Testis (tissue), 3 donors: ENCODE measurements around the gene PTRH1. TPM values are rescaled to one million over a fixed set of nuclear protein-coding genes. Genes with fewer than 3 reads are reported as not detected.

Source experiments
- DNase-seq: peaks from one replicate; pipeline ENCODE4 v3.0.0-alpha.2; 2019
- H3K27ac ChIP-seq, 2 donors: fragments of 200-600 bp; sonication (generic); one replicate each; pipeline ENCODE4 v1.5.1; 2019
- H3K27me3 ChIP-seq: fragments of 200-600 bp; sonication (generic); one replicate; pipeline ENCODE4 v1.5.1; 2019
- H3K36me3 ChIP-seq: fragments of 200-600 bp; sonication (generic); one replicate; pipeline ENCODE4 v1.5.1; 2017; ENCODE audit warnings: low read depth; ENCODE audit errors: missing control alignments
- H3K4me1 ChIP-seq: fragments of 200-600 bp; sonication (generic); one replicate; pipeline ENCODE4 v1.5.1; 2019
- H3K4me3 ChIP-seq, 2 donors: fragments of 200-600 bp; sonication (generic); one replicate each; pipeline ENCODE4 v1.5.1; 2017 to 2019
- H3K9me3 ChIP-seq: fragments of 200-600 bp; sonication (generic); one replicate; pipeline ENCODE4 v1.5.1; 2017
- POLR2A ChIP-seq: fragments of 450-650 bp; IDR thresholded peaks from one replicate; pipeline ENCODE4 v1.6.1; 2017; ENCODE audit warnings: antibody characterized with exemption, mild to moderate bottlenecking, moderate library complexity
- WGBS, 2 donors: methylation state at CpG; one replicate each; pipeline ENCODE4 v1.1.5; 2018; 5-methylcytosine and 5-hydroxymethylcytosine counted together
- intact Hi-C: fragments of 100-400 bp; cut with DNase I; formaldehyde crosslinking; loops from one replicate; pipeline ENCODE4 v1.15.1; 2023; ENCODE audit warnings: low total_unique reads
- polyA plus RNA-seq: library from polyadenylated mRNA; stranded (reverse); fragments of 350-450 nt; fragmentation: Illumina TruSeq; extraction: RNeasy Lipid Tissue Mini Kit (QIAGEN cat#74804); gene quantifications from one replicate; pipeline ENCODE4 v1.2.3, GENCODE V29; 2014; ENCODE audit warnings: low read depth, low replicate concordance; ENCODE audit not compliant: insufficient read depth
- total RNA-seq, 2 donors: library from RNA; depleted of rRNA; stranded (reverse); fragments of >200 nt; gene quantifications; one replicate each; pipeline ENCODE4 v1.2.3, GENCODE V29; 2016
- TF ChIP-seq, protein P1 (sequence below), 3 experiments: fragments of 450-650 bp in 2 of 3; fragments of 200-600 bp in 1 of 3; sonication (generic) in 1 of 3; IDR thresholded peaks; one replicate each; pipeline ENCODE4 v1.5.1; 2016 to 2019; ENCODE audit warnings: antibody characterized with exemption in 3 of 3, mild to moderate bottlenecking in 2 of 3, moderate library complexity in 1 of 3

The PTRH1 gene
- total and polyA plus RNA-seq, 3 donors from 2014 or later, result 18.2 to 24.5 (median 19.0) TPM

DNA sequence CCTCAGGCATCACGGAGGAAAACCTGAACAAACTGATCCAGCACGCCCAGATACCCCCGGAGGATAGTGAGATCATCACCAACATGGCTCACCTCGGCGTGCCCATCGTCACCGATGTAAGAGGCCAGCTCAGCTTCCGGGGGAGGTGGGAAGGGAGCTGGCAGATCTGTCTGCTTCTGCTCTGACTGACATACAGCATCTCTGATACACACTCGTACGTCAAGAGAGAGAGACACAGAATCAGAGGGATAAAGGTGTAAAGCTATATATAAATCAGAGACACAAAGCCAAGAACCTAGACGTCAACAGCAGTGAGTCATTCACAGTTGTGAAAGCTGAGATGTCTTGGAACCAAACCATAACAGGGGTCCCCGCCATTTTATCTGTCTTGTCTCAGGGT lies 38.8 kb downstream of the PTRH1 start:
- no peak overlapping the region for H3K27ac ChIP-seq
- no peak for TF ChIP-seq POLR2A
- TF ChIP-seq, protein P1, sequence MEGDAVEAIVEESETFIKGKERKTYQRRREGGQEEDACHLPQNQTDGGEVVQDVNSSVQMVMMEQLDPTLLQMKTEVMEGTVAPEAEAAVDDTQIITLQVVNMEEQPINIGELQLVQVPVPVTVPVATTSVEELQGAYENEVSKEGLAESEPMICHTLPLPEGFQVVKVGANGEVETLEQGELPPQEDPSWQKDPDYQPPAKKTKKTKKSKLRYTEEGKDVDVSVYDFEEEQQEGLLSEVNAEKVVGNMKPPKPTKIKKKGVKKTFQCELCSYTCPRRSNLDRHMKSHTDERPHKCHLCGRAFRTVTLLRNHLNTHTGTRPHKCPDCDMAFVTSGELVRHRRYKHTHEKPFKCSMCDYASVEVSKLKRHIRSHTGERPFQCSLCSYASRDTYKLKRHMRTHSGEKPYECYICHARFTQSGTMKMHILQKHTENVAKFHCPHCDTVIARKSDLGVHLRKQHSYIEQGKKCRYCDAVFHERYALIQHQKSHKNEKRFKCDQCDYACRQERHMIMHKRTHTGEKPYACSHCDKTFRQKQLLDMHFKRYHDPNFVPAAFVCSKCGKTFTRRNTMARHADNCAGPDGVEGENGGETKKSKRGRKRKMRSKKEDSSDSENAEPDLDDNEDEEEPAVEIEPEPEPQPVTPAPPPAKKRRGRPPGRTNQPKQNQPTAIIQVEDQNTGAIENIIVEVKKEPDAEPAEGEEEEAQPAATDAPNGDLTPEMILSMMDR (IDR thresholded peaks at IDR 0.05), result no peak
- DNase-seq, result no peak
- 89 to 93% methylated on average over 12 of the region's 12 CpGs for WGBS, 2 donors
- no peaks in the 10 kb centered on the region for H3K4me1 ChIP-seq
- H3K9me3 ChIP-seq, result no peaks in the 10 kb centered on the region
- no peaks in the 10 kb centered on the region for H3K27me3 ChIP-seq
- intact Hi-C loops, result no loop called here
- no peak overlapping the region for H3K4me3 ChIP-seq
- H3K36me3 ChIP-seq, result no peaks in the 10 kb centered on the region

DNA sequence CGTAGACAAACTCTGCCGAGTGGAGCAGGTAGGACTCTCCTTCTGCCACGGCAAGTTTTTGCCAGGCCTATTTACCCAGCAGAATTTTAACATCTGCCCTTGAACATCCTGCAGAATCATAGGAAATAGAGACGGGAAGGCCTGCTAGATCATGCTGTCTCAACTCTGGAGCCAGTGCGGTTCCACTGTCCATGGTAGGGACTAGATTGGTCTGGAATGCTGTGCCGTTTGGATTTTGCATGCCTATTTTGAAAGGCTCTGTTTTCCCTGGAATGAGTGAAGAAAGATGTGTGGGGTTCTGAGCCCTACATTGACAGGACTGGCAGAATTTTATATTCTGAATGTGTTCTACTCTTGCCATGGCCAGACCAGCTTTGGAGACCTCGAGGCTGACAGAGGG lies 42.2 kb downstream of the PTRH1 start:
- Histone ChIP-seq H3K27me3 (no peaks in the 10 kb centered on the region), H3K36me3 (no peaks in the 10 kb centered on the region), H3K4me1 (no peaks in the 10 kb centered on the region), H3K27ac (no peak overlapping the region), H3K9me3 (no peaks in the 10 kb centered on the region), H3K4me3 (no peak overlapping the region)
- TF ChIP-seq POLR2A, result no peak
- TF ChIP-seq, protein P1 (IDR thresholded peaks at IDR 0.05), result no peak
- 91 to 93% methylated on average over 7 of the region's 7 CpGs for whole genome bisulfite sequencing, 2 donors
- intact Hi-C loops, result no loop called here
- DNase-seq, result no peak

DNA sequence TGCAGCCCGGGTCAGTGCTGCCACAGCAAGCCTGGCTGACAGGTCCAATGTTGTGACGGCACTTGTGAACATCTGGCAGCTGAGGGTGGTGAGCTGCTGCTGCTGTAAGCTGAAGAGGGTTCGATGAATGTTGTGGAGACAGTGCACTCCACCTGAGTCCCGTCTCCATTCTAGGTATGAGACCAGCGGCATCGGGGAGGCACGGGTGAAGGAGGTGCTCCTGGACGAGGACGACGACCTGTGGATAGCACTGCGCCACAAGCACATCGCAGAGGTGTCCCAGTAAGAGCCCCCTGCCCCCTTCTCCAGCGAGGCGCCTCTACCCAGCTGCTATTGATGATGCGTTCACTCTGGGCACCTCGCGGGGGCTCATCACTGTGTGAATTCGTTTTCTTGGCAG lies 47.6 kb downstream of the PTRH1 start:
- no peaks in the 10 kb centered on the region for H3K36me3 ChIP-seq
- no peak overlapping the region for H3K27ac ChIP-seq
- no peak for TF ChIP-seq POLR2A
- TF ChIP-seq, protein P1 (IDR thresholded peaks at IDR 0.05), result no peak
- H3K4me3 ChIP-seq, result no peak overlapping the region
- WGBS, 2 donors, result 81 to 89% methylated on average over 18 of the region's 18 CpGs
- no peaks in the 10 kb centered on the region for H3K4me1 ChIP-seq
- intact Hi-C loops, result no loop called here
- H3K27me3 ChIP-seq, result no peaks in the 10 kb centered on the region
- DNase-seq, result no peak
- H3K9me3 ChIP-seq, result no peaks in the 10 kb centered on the region

DNA sequence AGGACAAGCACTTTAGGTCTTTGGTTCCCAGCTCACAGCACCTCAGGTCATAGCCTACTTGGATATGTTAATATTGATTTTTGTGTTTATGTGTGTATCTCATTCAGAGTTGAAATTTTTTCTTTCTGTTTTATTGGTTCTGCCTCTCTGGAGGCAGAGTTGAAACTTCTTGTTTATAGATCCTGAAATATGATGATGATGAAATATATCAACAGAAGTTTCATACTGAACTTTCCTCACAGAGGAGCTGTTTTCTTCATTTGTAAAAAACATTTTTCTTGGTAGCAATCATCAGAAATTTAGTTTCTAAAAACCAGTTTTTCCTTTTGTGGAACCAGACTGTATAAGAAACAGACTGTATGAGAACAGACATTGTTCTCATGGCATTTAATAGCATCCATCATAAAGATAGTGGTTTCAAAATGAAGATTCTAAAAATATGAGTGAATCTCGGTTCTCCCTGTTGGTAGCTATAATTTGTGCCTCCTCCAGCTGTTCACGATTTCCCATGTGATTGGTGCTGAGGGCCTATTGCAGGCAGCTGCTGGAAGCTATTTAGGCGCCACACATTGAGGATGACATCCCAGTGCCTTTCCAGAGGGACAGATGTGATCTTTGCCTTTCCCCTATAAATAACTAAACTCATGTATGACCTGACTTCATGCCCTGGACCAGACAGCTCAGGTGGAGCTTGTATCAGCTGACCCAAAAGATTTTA lies 48.2 kb downstream of the PTRH1 start:
- 72 to 83% methylated on average over 3 of the region's 3 CpGs for WGBS, 2 donors
- Histone ChIP-seq H3K27me3 (no peaks in the 10 kb centered on the region), H3K9me3 (no peaks in the 10 kb centered on the region), H3K4me3 (no peak overlapping the region), H3K36me3 (no peaks in the 10 kb centered on the region), H3K4me1 (no peaks in the 10 kb centered on the region), H3K27ac (no peak overlapping the region)
- intact Hi-C loops, result no loop called here
- TF ChIP-seq POLR2A, result no peak
- TF ChIP-seq, protein P1 (IDR thresholded peaks at IDR 0.05), result no peak
- no peak for DNase-seq
